H9 (cell line): Measurements from ENCODE around the gene DCAF8. TPM values are rescaled to one million over a fixed set of nuclear protein-coding genes. Genes with fewer than 3 reads are reported as not detected.

Experiments
- DNase-seq: peaks from one replicate; pipeline ENCODE4 v3.0.0-alpha.2; 2017
- H2AFZ ChIP-seq: one replicate; pipeline ENCODE4 v1.6.1; 2013; ENCODE audit warnings: mild to moderate bottlenecking, low read length, control low read depth, moderate library complexity
- H2AK5ac ChIP-seq: 2 replicates; pipeline ENCODE4 v1.6.1; 2013; ENCODE audit warnings: low read length, control low read depth, mixed read lengths; ENCODE audit not compliant: insufficient read length
- H2BK120ac ChIP-seq: one replicate; pipeline ENCODE4 v1.6.1; 2013; ENCODE audit warnings: low read depth, mild to moderate bottlenecking, low read length, control low read depth, inconsistent platforms; ENCODE audit not compliant: poor library complexity, severe bottlenecking
- H2BK12ac ChIP-seq: 2 replicates; pipeline ENCODE4 v1.6.1; 2013; ENCODE audit warnings: low read length, control low read depth, mixed read lengths, low read depth; ENCODE audit not compliant: insufficient read length
- H2BK15ac ChIP-seq: 2 replicates; pipeline ENCODE4 v1.6.1; 2013; ENCODE audit warnings: low read depth, low read length, control low read depth
- H2BK20ac ChIP-seq: one replicate; pipeline ENCODE4 v1.6.1; 2013; ENCODE audit warnings: low read depth, mild to moderate bottlenecking, low read length, control low read depth, inconsistent platforms; ENCODE audit not compliant: poor library complexity, severe bottlenecking
- H2BK5ac ChIP-seq: 2 replicates; pipeline ENCODE4 v1.6.1; 2013; ENCODE audit warnings: low read length, control low read depth, mixed read lengths; ENCODE audit not compliant: insufficient read length
- H3K14ac ChIP-seq: 2 replicates; pipeline ENCODE4 v1.6.1; 2013; ENCODE audit warnings: low read length, control low read depth; ENCODE audit not compliant: insufficient read depth
- H3K18ac ChIP-seq: 2 replicates; pipeline ENCODE4 v1.6.1; 2013; ENCODE audit warnings: low read depth, mild to moderate bottlenecking, mixed read lengths, low read length, control low read depth; ENCODE audit not compliant: insufficient read length
- H3K23ac ChIP-seq: 2 replicates; pipeline ENCODE4 v1.6.1; 2013; ENCODE audit warnings: low read length, control low read depth, mixed read lengths, low read depth; ENCODE audit not compliant: insufficient read length
- H3K23me2 ChIP-seq: 2 replicates; pipeline ENCODE4 v1.6.1; 2013; ENCODE audit warnings: low read depth, mild to moderate bottlenecking, mixed read lengths, low read length, control low read depth; ENCODE audit not compliant: insufficient read length, poor library complexity, severe bottlenecking
- H3K27ac ChIP-seq: 2 replicates; pipeline ENCODE4 v1.5.1; 2013; ENCODE audit warnings: low read length, control low read depth, mixed read lengths, low read depth; ENCODE audit not compliant: insufficient read length
- H3K27me3 ChIP-seq: 2 replicates; pipeline ENCODE4 v1.6.1; 2013; ENCODE audit warnings: low read length, control low read depth, inconsistent platforms; ENCODE audit not compliant: insufficient read depth
- H3K4ac ChIP-seq: 2 replicates; pipeline ENCODE4 v1.6.1; 2013; ENCODE audit warnings: low read depth, mild to moderate bottlenecking, control low read depth, inconsistent platforms, low read length, moderate library complexity
- H3K4me1 ChIP-seq: 2 replicates; pipeline ENCODE4 v1.6.1; 2013; ENCODE audit warnings: low read length, control low read depth, inconsistent platforms; ENCODE audit not compliant: insufficient read depth
- H3K4me2 ChIP-seq: 2 replicates; pipeline ENCODE4 v1.6.1; 2013; ENCODE audit warnings: low read length, control low read depth, mixed read lengths; ENCODE audit not compliant: insufficient read length, insufficient read depth
- H3K56ac ChIP-seq: 2 replicates; pipeline ENCODE4 v1.6.1; 2013; ENCODE audit warnings: low read depth, mild to moderate bottlenecking, mixed read lengths, low read length, control low read depth; ENCODE audit not compliant: insufficient read length
- H3K79me1 ChIP-seq: 2 replicates; pipeline ENCODE4 v1.6.1; 2013; ENCODE audit warnings: low read depth, mild to moderate bottlenecking, moderate library complexity, low read length, control low read depth, inconsistent platforms; ENCODE audit not compliant: insufficient read depth, poor library complexity, severe bottlenecking
- H3K79me2 ChIP-seq: 2 replicates; pipeline ENCODE4 v1.6.1; 2013; ENCODE audit warnings: low read length, control low read depth, inconsistent platforms; ENCODE audit not compliant: insufficient read depth
- H3K9ac ChIP-seq: 2 replicates; pipeline ENCODE4 v1.6.1; 2013; ENCODE audit warnings: low read length, control low read depth, mixed read lengths; ENCODE audit not compliant: insufficient read length; ENCODE audit errors: extremely low read depth
- H3K9me3 ChIP-seq: one replicate; pipeline ENCODE4 v1.6.1; 2013; ENCODE audit warnings: low read depth, low read length, inconsistent platforms; ENCODE audit not compliant: control insufficient read depth
- H3T11ph ChIP-seq: one replicate; pipeline ENCODE4 v1.6.1; 2013; ENCODE audit warnings: mild to moderate bottlenecking, low read length, control low read depth, inconsistent platforms
- H4K20me1 ChIP-seq: one replicate; pipeline ENCODE4 v1.6.1; 2013; ENCODE audit not compliant: control insufficient read depth, insufficient read length, insufficient read depth
- H4K5ac ChIP-seq: 2 replicates; pipeline ENCODE4 v1.6.1; 2013; ENCODE audit warnings: low read depth, mild to moderate bottlenecking, mixed read lengths, low read length, control low read depth; ENCODE audit not compliant: insufficient read length
- H4K8ac ChIP-seq: replicated peaks from 2 replicates; pipeline ENCODE4 v1.6.1; 2013; ENCODE audit warnings: low read length, control low read depth, mixed read lengths, low read depth; ENCODE audit not compliant: insufficient read length
- H4K91ac ChIP-seq: 2 replicates; pipeline ENCODE4 v1.6.1; 2013; ENCODE audit warnings: low read depth, mild to moderate bottlenecking, moderate library complexity, mixed read lengths, low read length, control low read depth; ENCODE audit not compliant: insufficient read length
- H3K27ac Mint-ChIP-seq, 3 experiments: 2 replicates in 2 of 3; 3 replicates in 1 of 3; pipeline ENCODE4 v1.8.0; 2020 to 2021; ENCODE audit warnings: mixed read lengths in 3 of 3, mild to moderate bottlenecking in 1 of 3, moderate library complexity in 1 of 3
- H3K27me3 Mint-ChIP-seq: 2 replicates; pipeline ENCODE4 v1.8.0; 2021; ENCODE audit warnings: low read depth, mild to moderate bottlenecking, moderate library complexity, mixed read lengths
- H3K36me3 Mint-ChIP-seq, 3 experiments: 2 replicates in 2 of 3; 3 replicates in 1 of 3; pipeline ENCODE4 v1.8.0; 2020 to 2021; ENCODE audit warnings: low read depth in 3 of 3, mixed read lengths in 3 of 3; ENCODE audit not compliant: insufficient read depth in 1 of 3
- H3K4me1 Mint-ChIP-seq, 2 experiments: 2 replicates each; pipeline ENCODE4 v1.8.0; 2020; ENCODE audit warnings: mixed read lengths in 2 of 2
- H3K4me3 Mint-ChIP-seq, 2 experiments: 2 replicates in 1 of 2; 3 replicates in 1 of 2; pipeline ENCODE4 v1.8.0; 2020 to 2021; ENCODE audit warnings: mild to moderate bottlenecking in 2 of 2, mixed read lengths in 2 of 2, moderate library complexity in 1 of 2
- H3K9me3 Mint-ChIP-seq, 2 experiments: 2 replicates in 1 of 2; 3 replicates in 1 of 2; pipeline ENCODE4 v1.8.0; 2020; ENCODE audit warnings: mild to moderate bottlenecking in 2 of 2, mixed read lengths in 2 of 2, moderate library complexity in 1 of 2
- total RNA-seq: library from RNA; stranded (reverse); gene quantifications from 2 replicates; pipeline ENCODE4 v1.2.1, GENCODE V29; 2021
- TF ChIP-seq, protein P1 (sequence below): fragments of 200-600 bp; sonication (generic); conservative IDR thresholded peaks from 3 replicates; pipeline ENCODE4 v1.8.0; 2021; ENCODE audit warnings: antibody characterized with exemption, mild to moderate bottlenecking

The DCAF8 gene
- total RNA-seq, 1 experiment from 2014 or later, result 106 TPM

DNA sequence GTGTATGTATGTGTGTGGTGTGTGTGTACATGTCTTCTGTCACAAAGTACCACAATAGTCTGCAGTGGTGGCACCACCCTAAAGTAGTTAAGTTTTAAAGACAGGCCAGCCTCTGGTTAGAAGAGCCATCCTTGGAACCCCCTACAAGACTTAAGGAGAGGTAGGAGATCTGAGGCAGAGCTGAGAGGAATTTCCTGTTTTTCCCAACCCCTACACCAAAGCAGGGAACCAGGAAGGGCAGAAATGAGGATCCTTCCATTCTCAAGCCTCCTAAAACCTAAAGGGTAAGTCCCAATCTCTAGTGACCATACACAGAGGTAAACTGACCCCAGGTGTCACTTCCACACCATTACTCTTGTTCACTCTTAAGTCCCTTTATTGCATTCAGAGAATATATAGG, 46.0 kb downstream of the DCAF8 start:
- Histone ChIP-seq H3K56ac (no peak overlapping the region), H2BK20ac (no peak overlapping the region), H2BK15ac (no peak overlapping the region), H3K4me1 (no peaks in the 10 kb centered on the region), H3K9ac (no peak overlapping the region), H3T11ph (no peak overlapping the region), H3K14ac (no peak overlapping the region), H3K79me2 (no peaks in the 10 kb centered on the region), H4K8ac (no peak overlapping the region), H3K9me3 (no peaks in the 10 kb centered on the region), H2AFZ (no peak overlapping the region), H3K79me1 (no peaks in the 10 kb centered on the region), H3K23me2 (no peaks in the 10 kb centered on the region), H4K20me1 (no peaks in the 10 kb centered on the region), H3K4me2 (no peak overlapping the region), H2BK120ac (no peak overlapping the region), H3K4ac (no peak overlapping the region), H3K27me3 (no peaks in the 10 kb centered on the region), H2BK12ac (no peak overlapping the region), H2AK5ac (no peak overlapping the region), H3K27ac (no peak overlapping the region), H4K91ac (no peak overlapping the region), H3K18ac (no peak overlapping the region), H4K5ac (no peak overlapping the region), H3K23ac (no peak overlapping the region), H2BK5ac (no peak overlapping the region)
- peaks cover 33 to 91% (median 90%) of the 10 kb centered on the region in 3 experiments for H3K36me3 Mint-ChIP-seq
- H3K4me1 Mint-ChIP-seq, result peaks cover 26 to 27% of the 10 kb centered on the region in 2 experiments
- H3K27me3 Mint-ChIP-seq, result no peaks in the 10 kb centered on the region
- TF ChIP-seq, protein P1, sequence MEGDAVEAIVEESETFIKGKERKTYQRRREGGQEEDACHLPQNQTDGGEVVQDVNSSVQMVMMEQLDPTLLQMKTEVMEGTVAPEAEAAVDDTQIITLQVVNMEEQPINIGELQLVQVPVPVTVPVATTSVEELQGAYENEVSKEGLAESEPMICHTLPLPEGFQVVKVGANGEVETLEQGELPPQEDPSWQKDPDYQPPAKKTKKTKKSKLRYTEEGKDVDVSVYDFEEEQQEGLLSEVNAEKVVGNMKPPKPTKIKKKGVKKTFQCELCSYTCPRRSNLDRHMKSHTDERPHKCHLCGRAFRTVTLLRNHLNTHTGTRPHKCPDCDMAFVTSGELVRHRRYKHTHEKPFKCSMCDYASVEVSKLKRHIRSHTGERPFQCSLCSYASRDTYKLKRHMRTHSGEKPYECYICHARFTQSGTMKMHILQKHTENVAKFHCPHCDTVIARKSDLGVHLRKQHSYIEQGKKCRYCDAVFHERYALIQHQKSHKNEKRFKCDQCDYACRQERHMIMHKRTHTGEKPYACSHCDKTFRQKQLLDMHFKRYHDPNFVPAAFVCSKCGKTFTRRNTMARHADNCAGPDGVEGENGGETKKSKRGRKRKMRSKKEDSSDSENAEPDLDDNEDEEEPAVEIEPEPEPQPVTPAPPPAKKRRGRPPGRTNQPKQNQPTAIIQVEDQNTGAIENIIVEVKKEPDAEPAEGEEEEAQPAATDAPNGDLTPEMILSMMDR, result no peak
- DNase-seq, result no peak
- no peak overlapping the region; a peak in 1 of 7 replicates for H3K27ac Mint-ChIP-seq
- no peak overlapping the region for H3K4me3 Mint-ChIP-seq
- H3K9me3 Mint-ChIP-seq, result no peaks in the 10 kb centered on the region; a peak in 1 of 5 replicates
